ENCODE data around the gene S100A11.

S100A11 gene

DNA sequence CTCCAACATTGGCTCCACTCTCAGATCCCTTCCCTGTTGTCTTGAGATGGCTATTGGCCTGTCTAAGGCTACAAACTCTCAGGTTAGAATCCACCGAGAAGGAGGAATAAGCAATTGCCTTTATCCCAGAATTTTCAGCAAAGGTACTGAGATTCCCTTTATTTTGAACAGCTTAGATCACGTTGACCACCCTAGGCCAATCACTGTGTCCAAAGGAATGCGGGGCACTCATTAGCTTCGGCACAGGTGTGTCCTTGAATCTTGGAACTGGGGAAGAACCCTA, 6.9 kb downstream of the S100A11 start:
- H3K27me3 Mint-ChIP-seq = no peaks in the 10 kb centered on the region
- intact Hi-C loops (cut with micrococcal nuclease) = no loop called here
- no peak overlapping the region for H3K4me3 Mint-ChIP-seq
- H3K9me3 Mint-ChIP-seq = no peaks in the 10 kb centered on the region
- peaks cover 46% of the 10 kb centered on the region for H3K36me3 Mint-ChIP-seq (ENCODE audit: low read depth)
- H3K4me1 Mint-ChIP-seq (ENCODE audit: low read depth) = peaks cover 44% of the 10 kb centered on the region
- no peak overlapping the region for H3K27ac Mint-ChIP-seq

GRCh38 chr1:152029144-152029928, 7.5 kb downstream of the S100A11 start:
- Mint-ChIP-seq H3K27ac (peak overlapping the region; percentile 13), H3K4me1 (ENCODE audit: low read depth) (peaks cover 44% of the 10 kb centered on the region), H3K4me3 (no peak overlapping the region), H3K36me3 (ENCODE audit: low read depth) (peaks cover 41% of the 10 kb centered on the region), H3K27me3 (no peaks in the 10 kb centered on the region), H3K9me3 (no peaks in the 10 kb centered on the region)
- intact Hi-C loops (cut with micrococcal nuclease) = no loop called here

GRCh38 chr1:152026895-152027294, 9.9 kb downstream of the S100A11 start:
- no peak overlapping the region for H3K27ac Mint-ChIP-seq
- H3K4me3 Mint-ChIP-seq = no peak overlapping the region
- no peaks in the 10 kb centered on the region for H3K9me3 Mint-ChIP-seq
- intact Hi-C loops (cut with micrococcal nuclease) = no loop called here
- H3K4me1 Mint-ChIP-seq (ENCODE audit: low read depth) = peaks cover 27% of the 10 kb centered on the region
- H3K36me3 Mint-ChIP-seq (ENCODE audit: low read depth) = peaks cover 17% of the 10 kb centered on the region
- no peaks in the 10 kb centered on the region for H3K27me3 Mint-ChIP-seq

GRCh38 chr1:152024223-152024622, 12.6 kb downstream of the S100A11 start:
- Mint-ChIP-seq H3K4me3 (no peak overlapping the region), H3K4me1 (ENCODE audit: low read depth) (peaks cover 21% of the 10 kb centered on the region), H3K27ac (no peak overlapping the region), H3K36me3 (ENCODE audit: low read depth) (no peaks in the 10 kb centered on the region), H3K9me3 (no peaks in the 10 kb centered on the region), H3K27me3 (no peaks in the 10 kb centered on the region)
- intact Hi-C loops (cut with micrococcal nuclease) = no loop called here

DNA sequence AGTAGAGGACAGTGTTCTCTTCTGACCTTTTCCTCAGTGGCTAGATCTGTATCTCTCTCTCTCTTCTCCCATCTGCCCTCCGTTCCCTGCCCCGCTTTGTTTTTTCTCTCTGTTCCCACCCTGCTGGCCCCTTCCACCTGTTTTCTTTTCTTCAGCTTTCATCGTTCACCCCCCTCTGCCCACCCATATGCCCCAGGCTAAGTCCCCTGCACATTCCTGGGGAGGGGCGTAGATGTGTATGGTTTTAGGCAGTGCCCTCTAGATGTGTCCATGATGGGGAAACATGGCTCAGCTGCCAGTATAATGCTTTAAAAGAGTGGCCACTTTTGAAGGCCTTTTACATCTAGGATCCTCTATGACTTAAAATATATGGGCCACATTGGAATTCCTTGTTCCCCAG, 13.6 kb downstream of the S100A11 start:
- no peaks in the 10 kb centered on the region for H3K36me3 Mint-ChIP-seq (ENCODE audit: low read depth)
- intact Hi-C loops (cut with micrococcal nuclease) = no loop called here
- peaks cover 14% of the 10 kb centered on the region for H3K4me1 Mint-ChIP-seq (ENCODE audit: low read depth)

DNA sequence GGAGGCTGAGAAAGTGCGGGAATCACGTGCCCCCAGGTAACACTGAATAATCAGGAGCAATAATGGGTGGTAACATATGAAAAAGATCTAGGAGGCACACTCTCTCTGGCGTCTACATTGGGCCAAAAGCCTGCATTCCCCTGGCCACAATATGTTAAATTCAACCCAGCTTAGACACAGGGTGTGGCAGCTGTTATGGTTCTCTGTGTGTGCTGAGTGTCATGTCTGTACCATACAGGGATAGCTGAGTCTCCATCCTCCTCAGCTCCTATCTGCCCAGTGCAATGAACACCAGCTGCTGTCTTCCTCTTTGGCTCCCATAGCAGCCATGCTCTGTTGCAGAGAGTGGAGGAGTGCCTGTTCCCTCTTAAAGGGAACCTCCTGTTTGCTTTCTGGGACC, 14.3 kb downstream of the S100A11 start:
- Mint-ChIP-seq H3K4me3 (no peak overlapping the region), H3K27me3 (no peaks in the 10 kb centered on the region), H3K36me3 (ENCODE audit: low read depth) (no peaks in the 10 kb centered on the region), H3K4me1 (ENCODE audit: low read depth) (peaks cover 14% of the 10 kb centered on the region), H3K27ac (no peak overlapping the region), H3K9me3 (no peaks in the 10 kb centered on the region)
- intact Hi-C loops (cut with micrococcal nuclease) = no loop called here

More for the DNA sequence above, 13.6 kb downstream of the S100A11 start:
- Mint-ChIP-seq H3K27me3 (no peaks in the 10 kb centered on the region), H3K9me3 (no peaks in the 10 kb centered on the region), H3K27ac (no peak overlapping the region), H3K4me3 (no peak overlapping the region)

GRCh38 chr1:152021569-152021968, 15.2 kb downstream of the S100A11 start:
- Mint-ChIP-seq H3K9me3 (no peaks in the 10 kb centered on the region), H3K27me3 (peaks cover 3% of the 10 kb centered on the region), H3K36me3 (ENCODE audit: low read depth) (no peaks in the 10 kb centered on the region)

GRCh38 chr1:152020849-152021248, 16.0 kb downstream of the S100A11 start:
- intact Hi-C loops (cut with micrococcal nuclease) = no loop called here
- Mint-ChIP-seq H3K27ac (no peak overlapping the region), H3K36me3 (ENCODE audit: low read depth) (no peaks in the 10 kb centered on the region), H3K4me1 (ENCODE audit: low read depth) (peaks cover 17% of the 10 kb centered on the region), H3K9me3 (no peaks in the 10 kb centered on the region), H3K27me3 (peaks cover 4% of the 10 kb centered on the region), H3K4me3 (no peak overlapping the region)

More at GRCh38 chr1:152021569-152021968, 15.2 kb downstream of the S100A11 start:
- intact Hi-C loops (cut with micrococcal nuclease) = no loop called here
- peaks cover 14% of the 10 kb centered on the region for H3K4me1 Mint-ChIP-seq (ENCODE audit: low read depth)
- H3K4me3 Mint-ChIP-seq = no peak overlapping the region
- H3K27ac Mint-ChIP-seq = no peak overlapping the region

DNA sequence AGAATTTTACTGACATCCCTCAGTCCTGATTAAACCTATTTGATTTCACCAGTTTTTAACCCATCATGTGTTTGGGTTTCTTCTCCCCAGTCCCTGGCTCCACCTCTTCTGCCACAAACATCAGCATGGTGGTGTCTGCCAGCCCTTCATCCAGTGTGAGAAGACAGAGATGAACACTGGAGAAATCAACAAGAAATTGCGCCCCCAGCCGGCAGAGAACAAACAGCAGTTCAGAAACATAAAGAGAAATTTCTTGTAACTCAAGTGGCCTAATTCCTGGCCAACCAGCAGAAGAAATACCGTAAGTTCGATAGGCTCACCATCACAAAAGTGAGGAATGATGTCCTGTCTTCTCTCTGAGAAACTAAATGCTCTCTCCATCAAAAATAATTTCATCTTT, 18.3 kb downstream of the S100A11 start:
- Mint-ChIP-seq H3K27ac (no peak overlapping the region), H3K4me3 (no peak overlapping the region)
- intact Hi-C loops (cut with micrococcal nuclease) = no loop called here

DNA sequence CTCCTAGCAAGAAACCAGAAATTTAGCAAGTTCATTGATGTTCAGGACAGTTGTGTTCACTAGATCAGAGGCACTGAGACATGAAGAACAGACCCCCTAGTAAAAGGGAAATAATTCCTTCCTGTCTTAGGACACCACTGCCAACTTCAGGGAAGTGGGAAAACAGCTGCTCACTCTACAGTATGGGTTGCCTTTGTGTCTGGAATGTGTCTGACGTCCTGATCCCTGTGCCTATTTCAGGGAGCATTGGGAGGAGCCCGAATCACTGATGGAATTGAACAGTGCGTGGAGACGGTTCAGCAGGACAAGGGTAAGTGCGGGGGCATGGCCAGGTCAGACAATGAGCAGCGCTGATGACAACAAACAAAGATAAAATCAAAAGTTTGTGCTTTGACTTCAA, 21.0 kb downstream of the S100A11 start:
- peaks cover 5% of the 10 kb centered on the region for H3K27me3 Mint-ChIP-seq
- H3K4me1 Mint-ChIP-seq (ENCODE audit: low read depth) = peaks cover 35% of the 10 kb centered on the region
- H3K4me3 Mint-ChIP-seq = no peak overlapping the region
- intact Hi-C loops (cut with micrococcal nuclease) = no loop called here
- no peaks in the 10 kb centered on the region for H3K36me3 Mint-ChIP-seq (ENCODE audit: low read depth)
- no peak overlapping the region for H3K27ac Mint-ChIP-seq
- peaks cover 8% of the 10 kb centered on the region for H3K9me3 Mint-ChIP-seq

More for the DNA sequence above, 18.3 kb downstream of the S100A11 start:
- H3K36me3 Mint-ChIP-seq (ENCODE audit: low read depth) = no peaks in the 10 kb centered on the region
- peaks cover 34% of the 10 kb centered on the region for H3K4me1 Mint-ChIP-seq (ENCODE audit: low read depth)
- no peaks in the 10 kb centered on the region for H3K9me3 Mint-ChIP-seq
- H3K27me3 Mint-ChIP-seq = peaks cover 5% of the 10 kb centered on the region

- Mint-ChIP-seq H3K27me3 (peaks cover 5% of the 10 kb centered on the region), H3K9me3 (peaks cover 8% of the 10 kb centered on the region), H3K4me3 (no peak overlapping the region), H3K27ac (no peak overlapping the region), H3K36me3 (ENCODE audit: low read depth) (no peaks in the 10 kb centered on the region), H3K4me1 (ENCODE audit: low read depth) (peaks cover 31% of the 10 kb centered on the region)
- intact Hi-C loops (cut with micrococcal nuclease) = no loop called here
Measured at GRCh38 chr1:152014943-152015342, 21.9 kb downstream of the S100A11 start.

GRCh38 chr1:152013664-152014237, 23.1 kb downstream of the S100A11 start:
- Mint-ChIP-seq H3K27me3 (peaks cover 10% of the 10 kb centered on the region), H3K27ac (no peak overlapping the region), H3K9me3 (peaks cover 8% of the 10 kb centered on the region), H3K4me3 (no peak overlapping the region), H3K36me3 (ENCODE audit: low read depth) (no peaks in the 10 kb centered on the region), H3K4me1 (ENCODE audit: low read depth) (peaks cover 26% of the 10 kb centered on the region)
- intact Hi-C loops (cut with micrococcal nuclease) = no loop called here

- intact Hi-C loops (cut with micrococcal nuclease) = no loop called here
- Mint-ChIP-seq H3K9me3 (peaks cover 8% of the 10 kb centered on the region), H3K4me1 (ENCODE audit: low read depth) (peaks cover 16% of the 10 kb centered on the region), H3K27ac (no peak overlapping the region), H3K4me3 (no peak overlapping the region), H3K36me3 (ENCODE audit: low read depth) (no peaks in the 10 kb centered on the region), H3K27me3 (peaks cover 14% of the 10 kb centered on the region)
Measured at GRCh38 chr1:152009691-152010090, 27.1 kb downstream of the S100A11 start.

GRCh38 chr1:152007047-152007446, 29.8 kb downstream of the S100A11 start:
- no peak overlapping the region for H3K27ac Mint-ChIP-seq

More at GRCh38 chr1:152007047-152007446, 29.8 kb downstream of the S100A11 start:
- peaks cover 7% of the 10 kb centered on the region for H3K9me3 Mint-ChIP-seq
- intact Hi-C loops (cut with micrococcal nuclease) = no loop called here
- H3K4me1 Mint-ChIP-seq (ENCODE audit: low read depth) = peaks cover 21% of the 10 kb centered on the region
- peaks cover 29% of the 10 kb centered on the region for H3K27me3 Mint-ChIP-seq
- no peak overlapping the region for H3K4me3 Mint-ChIP-seq
- H3K36me3 Mint-ChIP-seq (ENCODE audit: low read depth) = no peaks in the 10 kb centered on the region

Data from dendritic cell treated with granulocyte-macrophage colony-stimulating factor and Interleukin-4, amounts not matched to agents 40 ng/mL and 50 ng/mL, for 4 days (primary cell).